Mucosa of descending colon (tissue), 3 donors: ENCODE measurements around the gene NIPAL3. TPM values are rescaled to one million over a fixed set of nuclear protein-coding genes. Genes with fewer than 3 reads are reported as not detected.
A peak's percentile ranks its signal among the peaks of the same experiment; 100 is the strongest.

Source experiments
- ATAC-seq: fragments of 200-7000 bp; cut with Tn5 transposase; one replicate; pipeline ENCODE4 v1.9.1; 2020; ENCODE audit warnings: mild to moderate bottlenecking, moderate library complexity
- DNase-seq, 3 donors: peaks; one replicate each; pipeline ENCODE4 v3.0.0-alpha.2; 2020
- H3K36me3 ChIP-seq: fragments of 200-600 bp; one replicate; pipeline ENCODE4 v1.8.0; 2021; ENCODE audit warnings: low read depth, mild to moderate bottlenecking
- H3K4me1 ChIP-seq: fragments of 200-600 bp; one replicate; pipeline ENCODE4 v1.8.0; 2021; ENCODE audit warnings: low read depth, mild to moderate bottlenecking
- H3K4me3 ChIP-seq: fragments of 200-600 bp; one replicate; pipeline ENCODE4 v1.8.0; 2021; ENCODE audit warnings: mild to moderate bottlenecking
- H3K9me3 ChIP-seq: fragments of 200-600 bp; one replicate; pipeline ENCODE4 v1.8.0; 2021; ENCODE audit warnings: mild to moderate bottlenecking
- intact Hi-C, 2 donors: fragments of 100-400 bp; cut with DNase I in 1 of 2; cut with micrococcal nuclease in 1 of 2; formaldehyde crosslinking; loops; one replicate each; pipeline versions ENCODE4 v1.11.0 to v1.11.1; 2022; cut with DNase I, micrococcal nuclease
- total RNA-seq, 3 donors: library from RNA; stranded (reverse); fragmentation: NEBNext Ultra II Directional in 2 of 3; extraction: Animal tissue kit (Norgen Biotek cat#: 25700) in 2 of 3; gene quantifications; one replicate each; pipeline versions ENCODE4 v1.2.1 to v1.2.4, GENCODE V29; 2021 to 2023
- TF ChIP-seq, protein P1 (sequence below): fragments of 200-600 bp; IDR thresholded peaks from one replicate; pipeline ENCODE4 v1.8.0; 2022; ENCODE audit warnings: antibody characterized with exemption, mild to moderate bottlenecking
- donor health status: DM: no; HTN: no; CAD: no; lungs with moderate emphysema.
- donor health status: DM: no; HTN: no; CAD: no.
- donor health status: DM: no; HTN: yes; CAD: no.

Gene NIPAL3
- total RNA-seq, 3 donors from 2014 or later: 38.3 to 52.5 (median 40.7) TPM

- H3K4me1 ChIP-seq: no peaks in the 10 kb centered on the region
- H3K4me3 ChIP-seq: no peak overlapping the region
- ATAC-seq (no peak), DNase-seq (no peak)
- no peaks in the 10 kb centered on the region for H3K9me3 ChIP-seq
- TF ChIP-seq, protein P1, sequence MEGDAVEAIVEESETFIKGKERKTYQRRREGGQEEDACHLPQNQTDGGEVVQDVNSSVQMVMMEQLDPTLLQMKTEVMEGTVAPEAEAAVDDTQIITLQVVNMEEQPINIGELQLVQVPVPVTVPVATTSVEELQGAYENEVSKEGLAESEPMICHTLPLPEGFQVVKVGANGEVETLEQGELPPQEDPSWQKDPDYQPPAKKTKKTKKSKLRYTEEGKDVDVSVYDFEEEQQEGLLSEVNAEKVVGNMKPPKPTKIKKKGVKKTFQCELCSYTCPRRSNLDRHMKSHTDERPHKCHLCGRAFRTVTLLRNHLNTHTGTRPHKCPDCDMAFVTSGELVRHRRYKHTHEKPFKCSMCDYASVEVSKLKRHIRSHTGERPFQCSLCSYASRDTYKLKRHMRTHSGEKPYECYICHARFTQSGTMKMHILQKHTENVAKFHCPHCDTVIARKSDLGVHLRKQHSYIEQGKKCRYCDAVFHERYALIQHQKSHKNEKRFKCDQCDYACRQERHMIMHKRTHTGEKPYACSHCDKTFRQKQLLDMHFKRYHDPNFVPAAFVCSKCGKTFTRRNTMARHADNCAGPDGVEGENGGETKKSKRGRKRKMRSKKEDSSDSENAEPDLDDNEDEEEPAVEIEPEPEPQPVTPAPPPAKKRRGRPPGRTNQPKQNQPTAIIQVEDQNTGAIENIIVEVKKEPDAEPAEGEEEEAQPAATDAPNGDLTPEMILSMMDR: no peak
- no peaks in the 10 kb centered on the region for H3K36me3 ChIP-seq
- intact Hi-C loops: no loop called here
Observed at GRCh38 chr1:24493785-24494184, 78.2 kb downstream of the NIPAL3 start.

DNA sequence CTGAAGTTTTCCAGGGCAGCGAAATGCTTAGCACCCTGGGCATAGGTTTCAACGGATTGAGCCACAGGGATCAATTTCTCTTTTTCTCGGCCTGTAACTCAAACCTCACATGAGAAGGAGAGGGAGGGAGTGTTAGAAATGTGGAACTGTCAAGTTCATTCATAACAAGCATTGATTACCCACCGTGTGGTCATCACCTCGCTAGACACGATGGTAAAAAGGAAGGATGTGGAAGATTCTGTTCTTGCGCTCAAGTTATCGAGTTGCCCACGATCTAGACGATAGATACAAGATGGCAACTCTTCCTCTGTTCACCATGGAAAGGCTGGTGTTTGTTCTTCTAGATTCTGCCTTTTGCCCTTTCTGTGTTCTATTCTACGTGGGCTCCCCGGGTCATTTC is 83.0 kb downstream of the NIPAL3 start:
- DNase-seq (no peak), ATAC-seq (no peak)
- Histone ChIP-seq H3K9me3 (no peaks in the 10 kb centered on the region), H3K36me3 (no peaks in the 10 kb centered on the region), H3K4me1 (peaks cover 4% of the 10 kb centered on the region), H3K4me3 (no peak overlapping the region)
- intact Hi-C loops: no loop called here
- TF ChIP-seq, protein P1: no peak

DNA sequence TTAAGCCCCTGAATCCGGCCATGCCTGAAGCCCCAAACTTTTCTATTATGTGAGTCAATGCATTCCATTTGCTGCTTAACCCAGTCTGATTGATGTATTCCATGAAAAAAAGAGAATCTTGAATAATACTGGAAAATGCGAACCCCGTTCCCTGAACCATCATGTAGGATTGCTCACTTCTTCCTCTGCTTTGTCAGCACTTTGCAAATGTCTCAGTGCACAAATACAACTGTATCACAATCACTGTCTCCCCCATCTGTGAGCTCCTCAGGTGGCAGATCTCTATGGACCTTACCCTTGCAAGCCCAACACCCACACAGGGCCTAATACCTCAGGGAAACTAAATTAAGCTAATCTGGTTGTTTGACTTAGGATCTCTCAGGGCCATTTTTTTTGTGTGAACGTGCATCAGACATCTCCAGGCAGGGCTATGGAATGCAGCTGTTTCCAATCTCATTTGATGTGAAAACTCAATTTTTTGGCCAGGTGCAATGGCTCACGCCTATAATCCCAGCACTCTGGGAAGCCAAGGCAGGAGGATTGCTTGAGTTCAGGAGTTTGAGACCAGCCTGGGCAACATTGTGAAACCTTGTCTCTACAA is 84.9 kb downstream of the NIPAL3 start:
- no peak for ATAC-seq

GRCh38 chr1:24501371-24502064 is 85.9 kb downstream of the NIPAL3 start:
- intact Hi-C loops: no loop called here
- DNase-seq (peak; percentile 53 to 70 (median 63)), ATAC-seq (peak; percentile 41)

More for the DNA sequence above, 84.9 kb downstream of the NIPAL3 start:
- Histone ChIP-seq H3K36me3 (no peaks in the 10 kb centered on the region), H3K9me3 (no peaks in the 10 kb centered on the region), H3K4me1 (peaks cover 4% of the 10 kb centered on the region), H3K4me3 (no peak overlapping the region)
- DNase-seq: no peak
- TF ChIP-seq, protein P1: no peak
- intact Hi-C loops: no loop called here

DNA sequence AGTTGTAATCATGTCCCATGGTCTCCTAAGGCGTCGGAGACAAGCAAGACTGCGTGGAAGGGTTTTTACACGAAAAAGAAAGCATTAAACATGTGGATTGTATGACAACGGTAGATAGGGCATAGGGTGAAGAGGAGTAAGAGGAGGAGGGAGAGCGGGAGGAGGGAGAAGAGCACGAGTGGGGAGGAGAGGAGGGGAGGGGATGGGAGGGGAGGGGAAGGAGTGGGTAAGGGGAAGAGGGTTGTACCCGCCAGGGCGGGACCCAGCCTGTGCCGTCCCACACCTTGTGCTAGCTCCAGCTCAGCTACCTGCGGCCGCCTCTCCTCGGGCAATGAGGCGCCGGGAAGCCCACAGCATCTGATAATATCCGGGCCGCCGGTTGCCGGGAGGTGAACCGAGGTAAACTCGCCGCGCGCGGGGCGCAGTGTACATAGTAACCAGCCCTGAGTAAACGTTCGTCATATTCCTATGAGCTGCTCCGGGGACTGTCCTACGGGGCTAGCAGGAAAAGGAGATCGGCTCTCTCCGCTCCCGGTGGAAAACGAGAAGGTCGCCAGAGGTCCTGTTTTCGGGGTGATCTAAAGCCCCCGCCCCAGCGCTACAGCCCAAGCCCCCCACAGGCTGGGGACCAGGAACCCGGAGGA is 86.6 kb downstream of the NIPAL3 start:
- peak; percentile 81 to 91 (median 87) for DNase-seq
- no peaks in the 10 kb centered on the region for H3K36me3 ChIP-seq
- H3K4me3 ChIP-seq: peak overlapping the region; percentile 50
- TF ChIP-seq, protein P1: no peak
- H3K9me3 ChIP-seq: no peaks in the 10 kb centered on the region
- peaks cover 4% of the 10 kb centered on the region for H3K4me1 ChIP-seq
- intact Hi-C loops: no loop called here
- ATAC-seq: peak; percentile 74

More at GRCh38 chr1:24501371-24502064, 85.9 kb downstream of the NIPAL3 start:
- H3K36me3 ChIP-seq: no peaks in the 10 kb centered on the region
- H3K9me3 ChIP-seq: no peaks in the 10 kb centered on the region
- peak overlapping the region; percentile 50 for H3K4me3 ChIP-seq
- H3K4me1 ChIP-seq: peaks cover 4% of the 10 kb centered on the region
- TF ChIP-seq, protein P1: no peak
